SK-N-SH (cell line): Measurements from ENCODE around the gene PSMB8. TPM values are rescaled to one million over a fixed set of nuclear protein-coding genes. Genes with fewer than 3 reads are reported as not detected.

Source experiments
- CTCF ChIA-PET: fragments of 300-600, 350-600 bp; formaldehyde crosslinking; extraction: SDS; loops from one replicate; lab custom pipeline; 2021; lab: Yijun Ruan, JAX
- POLR2A ChIA-PET: fragments of 350-600 bp; sonication (Branson Sonifier 250); formaldehyde crosslinking; extraction: SDS; loops from one replicate; lab custom pipeline; 2020; ENCODE audit warnings: antibody characterized with exemption, inconsistent platforms; lab: Yijun Ruan, JAX
- DNase-seq: peaks from one replicate; pipeline ENCODE4 v3.0.0; 2012
- H2AFZ ChIP-seq: fragments of 200-600 bp; sonication (generic); 2 replicates; pipeline ENCODE4 v1.8.1; 2016; ENCODE audit warnings: antibody characterized with exemption, mild to moderate bottlenecking, low read depth
- H3F3A ChIP-seq: fragments of 200-600 bp; sonication (generic); replicated peaks from 2 replicates; pipeline ENCODE3; 2016; ENCODE audit warnings: antibody characterized with exemption, mild to moderate bottlenecking; ENCODE audit not compliant: insufficient read depth
- H3K27ac ChIP-seq, 2 experiments: fragments of 200-500 bp in 1 of 2; fragments of 200-600 bp in 1 of 2; sonication (Bioruptor generic) in 1 of 2; sonication (generic), shearing (Covaris generic) in 1 of 2; 2 replicates each; pipeline versions ENCODE4 v1.5.1 to v1.6.1; 2014 to 2016; ENCODE audit warnings: low read depth in 2 of 2, inconsistent platforms in 1 of 2, low read length in 1 of 2, mild to moderate bottlenecking in 1 of 2, mixed read lengths in 1 of 2
- H3K27me3 ChIP-seq: fragments of 200-600 bp; sonication (generic), shearing (Covaris generic); 2 replicates; pipeline ENCODE4 v1.6.1; 2016; ENCODE audit warnings: mixed run types; ENCODE audit not compliant: insufficient read depth
- H3K36me3 ChIP-seq, 2 experiments: fragments of 200-500 bp in 1 of 2; fragments of 200-600 bp in 1 of 2; sonication (Bioruptor generic) in 1 of 2; sonication (generic) in 1 of 2; replicated peaks in 1 of 2; 2 replicates each; pipeline versions ENCODE3 to v1.5.1; 2014 to 2016; ENCODE audit warnings: low read length in 1 of 2, mild to moderate bottlenecking in 1 of 2; ENCODE audit not compliant: insufficient read depth in 2 of 2, control insufficient read depth in 1 of 2
- H3K4me1 ChIP-seq, 2 experiments: fragments of 200-500 bp in 1 of 2; fragments of 200-600 bp in 1 of 2; sonication (Bioruptor generic) in 1 of 2; sonication (generic), shearing (Covaris generic) in 1 of 2; 2 replicates each; pipeline versions ENCODE4 v1.5.1 to v1.6.1; 2014 to 2016; ENCODE audit warnings: low read depth in 1 of 2, low read length in 1 of 2, mixed run types in 1 of 2; ENCODE audit not compliant: insufficient read depth in 2 of 2, control insufficient read depth in 1 of 2
- H3K4me2 ChIP-seq: fragments of 200-600 bp; sonication (generic), shearing (Covaris generic); 2 replicates; pipeline ENCODE4 v1.6.1; 2017; ENCODE audit warnings: mixed run types
- H3K4me3 ChIP-seq, 2 experiments: fragments of 200-500 bp in 1 of 2; fragments of 200-600 bp in 1 of 2; sonication (Bioruptor generic) in 1 of 2; sonication (generic), shearing (Covaris generic) in 1 of 2; 2 replicates each; pipeline versions ENCODE4 v1.5.1 to v1.8.1; 2014 to 2016; ENCODE audit warnings: low read depth in 2 of 2, inconsistent platforms in 1 of 2, low read length in 1 of 2, mild to moderate bottlenecking in 1 of 2, mixed read lengths in 1 of 2, moderate library complexity in 1 of 2
- H3K79me2 ChIP-seq: fragments of 200-600 bp; sonication (generic); 2 replicates; pipeline ENCODE4 v1.8.1; 2017; ENCODE audit warnings: mild to moderate bottlenecking; ENCODE audit not compliant: insufficient read depth
- H3K9ac ChIP-seq: fragments of 200-600 bp; sonication (generic); 2 replicates; pipeline ENCODE4 v1.6.1; 2017; ENCODE audit warnings: mixed run types
- H3K9me2 ChIP-seq: fragments of 200-600 bp; sonication (generic); 2 replicates; pipeline ENCODE4 v1.6.1; 2017; ENCODE audit warnings: mixed run types
- H3K9me3 ChIP-seq: fragments of 200-600 bp; sonication (generic); 2 replicates; pipeline ENCODE4 v1.6.1; 2017; ENCODE audit warnings: mixed run types, mild to moderate bottlenecking, moderate library complexity
- H4K20me1 ChIP-seq: fragments of 200-600 bp; sonication (generic); 2 replicates; pipeline ENCODE4 v1.6.1; 2017; ENCODE audit warnings: mild to moderate bottlenecking, mixed run types; ENCODE audit not compliant: insufficient read depth
- CTCF ChIP-seq: fragments of 200-600 bp; sonication (generic); IDR thresholded peaks from 2 replicates; pipeline ENCODE4 v1.6.1; 2017; ENCODE audit warnings: antibody characterized with exemption, mild to moderate bottlenecking, moderate library complexity
- EP300 ChIP-seq, 2 experiments: IDR thresholded peaks; 2 replicates each; pipeline versions ENCODE4 v1.4.0 to v1.6.1; 2012; ENCODE audit warnings: borderline replicate concordance in 1 of 2, low read depth in 1 of 2, low read length in 1 of 2
- EZH2phosphoT487 ChIP-seq: fragments of 200-600 bp; sonication (generic); IDR thresholded peaks from 2 replicates; pipeline ENCODE4 v1.6.1; 2017; ENCODE audit warnings: low read depth, mixed run types, mild to moderate bottlenecking, antibody characterized with exemption, moderate library complexity, borderline replicate concordance
- GABPA ChIP-seq: IDR thresholded peaks from 2 replicates; pipeline ENCODE4 v1.4.0; 2012; ENCODE audit warnings: low read depth, mild to moderate bottlenecking
- GATA2 ChIP-seq: sonication (generic); formaldehyde crosslinking; IDR thresholded peaks from 2 replicates; pipeline ENCODE4 v1.5.0; 2020; ENCODE audit warnings: mild to moderate bottlenecking, missing genetic modification reagents
- NFIC ChIP-seq: IDR thresholded peaks from 2 replicates; pipeline ENCODE4 v1.4.0; 2012; ENCODE audit warnings: borderline replicate concordance
- PBX3 ChIP-seq: IDR thresholded peaks from 2 replicates; pipeline ENCODE4; 2012
- POLR2AphosphoS5 ChIP-seq: IDR thresholded peaks from 2 replicates; pipeline ENCODE4 v1.6.1; 2012; ENCODE audit warnings: low read depth, low read length
- RAD21 ChIP-seq: IDR thresholded peaks from 2 replicates; pipeline ENCODE4 v1.6.1; 2012; ENCODE audit warnings: mild to moderate bottlenecking, low read length
- RCOR1 ChIP-seq: fragments of 150-350 bp; IDR thresholded peaks from 2 replicates; pipeline ENCODE4 v1.6.1; 2017; ENCODE audit warnings: antibody characterized with exemption, low read length
- RFX5 ChIP-seq: IDR thresholded peaks from 2 replicates; pipeline ENCODE4 v1.6.1; 2012; ENCODE audit warnings: mild to moderate bottlenecking, improper control_type of control experiment, low read length
- USF2 ChIP-seq: fragments of 150-350 bp; IDR thresholded peaks from 2 replicates; pipeline ENCODE4 v1.6.1; 2017; ENCODE audit warnings: antibody characterized with exemption, low read length, low read depth, borderline replicate concordance
- YY1 ChIP-seq: IDR thresholded peaks from 2 replicates; pipeline ENCODE4 v1.4.0; 2012; ENCODE audit warnings: low read depth, mild to moderate bottlenecking
- WGBS: methylation state at CpG from one replicate; pipeline ENCODE4 v1.1.6; 2017; ENCODE audit warnings: low lambda C conversion rate; 5-methylcytosine and 5-hydroxymethylcytosine counted together
- polyA plus RNA-seq, 3 experiments: library from polyadenylated mRNA; depleted of rRNA; stranded (reverse); fragments of >200 nt; gene quantifications; 2 replicates each; pipeline ENCODE4 v1.2.3, GENCODE V29; 2012

Gene PSMB8
- polyA plus RNA-seq, 1 of the 3 experiments (the other 2 are of a cell fraction), result 52.8 TPM

- H3K36me3 ChIP-seq, result no peaks in the 10 kb centered on the region
- no peak for TF ChIP-seq GATA2 (CRISPR knock-in tag)
- TF ChIP-seq RCOR1, result no peak
- no peak for TF ChIP-seq GABPA
- TF ChIP-seq YY1, result no peak
- TF ChIP-seq RFX5, result no peak
- no peak for TF ChIP-seq EZH2phosphoT487
- TF ChIP-seq CTCF, result no peak
- H3K4me1 ChIP-seq, result peaks cover 8% of the 10 kb centered on the region in 2 experiments; a peak in 3 of 4 replicates
- peaks cover 9% of the 10 kb centered on the region; the same call in 1 of the 2 replicates for H3K79me2 ChIP-seq
- H3K27me3 ChIP-seq, result no peaks in the 10 kb centered on the region
- H3F3A ChIP-seq, result peaks cover 13% of the 10 kb centered on the region
- H4K20me1 ChIP-seq, result no peaks in the 10 kb centered on the region
- H3K9ac ChIP-seq, result no peak overlapping the region
- H3K27ac ChIP-seq, result no peak overlapping the region
- ChIA-PET CTCF (interaction anchor here (1.3 kb wide), 1 partner anchor 94 kb away, joined by 12 read pairs; no protein-coding TSS in a partner anchor), POLR2A (no interaction called here)
- DNase-seq, result no peak
- H3K9me2 ChIP-seq, result no peaks in the 10 kb centered on the region
- H2AFZ ChIP-seq, result no peak overlapping the region
- H3K4me3 ChIP-seq, result no peak overlapping the region
- H3K4me2 ChIP-seq, result no peak overlapping the region
- 42% methylated on average over 1 of the region's 1 CpG for WGBS
- no peaks in the 10 kb centered on the region for H3K9me3 ChIP-seq
Measured at GRCh38 chr6:32890831-32891230, 47.0 kb upstream of the PSMB8 start.

- no peak for TF ChIP-seq NFIC
- TF ChIP-seq YY1, result no peak
- no peak for TF ChIP-seq EZH2phosphoT487
- TF ChIP-seq USF2, result no peak
- TF ChIP-seq CTCF, result no peak
- TF ChIP-seq POLR2AphosphoS5, result no peak
- TF ChIP-seq GATA2 (CRISPR knock-in tag), result no peak
- no peak for TF ChIP-seq PBX3
- TF ChIP-seq RAD21, result no peak
- TF ChIP-seq EP300 (IDR thresholded peaks at IDR 0.05; ENCODE audit: borderline replicate concordance in 1 of 2, low read depth in 1 of 2, low read length in 1 of 2), result no peak
- TF ChIP-seq, all 33 proteins: peak for 0
- Histone ChIP-seq H3K27me3 (no peaks in the 10 kb centered on the region), H3K79me2 (no peaks in the 10 kb centered on the region), H3K4me1 (peaks cover 0 to 8% of the 10 kb centered on the region in 2 experiments; a peak in 2 of 4 replicates), H3K4me3 (no peak overlapping the region), H3K4me2 (no peak overlapping the region), H3F3A (peaks cover 13% of the 10 kb centered on the region), H3K9ac (no peak overlapping the region), H3K36me3 (no peaks in the 10 kb centered on the region), H2AFZ (no peak overlapping the region), H3K9me3 (no peaks in the 10 kb centered on the region), H3K9me2 (no peaks in the 10 kb centered on the region), H3K27ac (no peak overlapping the region), H4K20me1 (no peaks in the 10 kb centered on the region)
- DNase-seq, result no peak
- POLR2A ChIA-PET, result no interaction called here
- WGBS, result 35% methylated on average over 1 of the region's 1 CpG
- CTCF ChIA-PET, result interaction anchor here (0.9 to 2.2 kb wide), 4 partner anchors 44 to 95 kb away, joined by 3 to 12 read pairs (median 6); partner anchors contain the start of gene HLA-DMA
Measured at GRCh38 chr6:32889533-32889932, 45.7 kb upstream of the PSMB8 start.
